Neural progenitor cell (in vitro differentiated cells): ENCODE data around the gene ALPK1.

ENCODE experiments used
- EZH2phosphoT487 ChIP-seq: fragments of 200-600 bp; sonication (generic); IDR thresholded peaks from 2 replicates; pipeline ENCODE4 v1.6.1; 2017; ENCODE audit warnings: antibody characterized with exemption
- TF ChIP-seq, protein P1 (sequence below): fragments of 200-600 bp; sonication (generic); IDR thresholded peaks from 2 replicates; pipeline ENCODE4 v1.5.1; 2017; ENCODE audit warnings: antibody characterized with exemption, mild to moderate bottlenecking

DNA sequence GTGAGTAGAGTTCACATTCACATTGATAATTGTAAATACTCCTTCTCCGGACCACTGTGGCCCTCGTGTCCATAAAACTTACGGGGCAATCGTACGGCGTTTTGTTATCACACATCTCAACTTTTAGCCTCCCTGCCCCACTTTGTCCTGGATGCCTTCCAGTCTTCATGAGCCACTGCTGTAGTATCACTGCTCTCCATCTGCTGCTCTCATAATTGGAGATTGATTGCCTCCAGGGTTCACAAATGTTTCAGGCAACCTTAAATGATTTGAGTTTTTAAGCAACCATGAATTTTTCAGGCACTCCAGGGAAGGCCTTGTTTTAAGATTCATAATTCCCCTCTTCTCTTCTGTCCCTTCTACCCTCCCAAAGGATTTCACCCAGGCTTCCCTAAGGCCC is 28.4 kb downstream of the ALPK1 start:
- TF ChIP-seq, protein P1, sequence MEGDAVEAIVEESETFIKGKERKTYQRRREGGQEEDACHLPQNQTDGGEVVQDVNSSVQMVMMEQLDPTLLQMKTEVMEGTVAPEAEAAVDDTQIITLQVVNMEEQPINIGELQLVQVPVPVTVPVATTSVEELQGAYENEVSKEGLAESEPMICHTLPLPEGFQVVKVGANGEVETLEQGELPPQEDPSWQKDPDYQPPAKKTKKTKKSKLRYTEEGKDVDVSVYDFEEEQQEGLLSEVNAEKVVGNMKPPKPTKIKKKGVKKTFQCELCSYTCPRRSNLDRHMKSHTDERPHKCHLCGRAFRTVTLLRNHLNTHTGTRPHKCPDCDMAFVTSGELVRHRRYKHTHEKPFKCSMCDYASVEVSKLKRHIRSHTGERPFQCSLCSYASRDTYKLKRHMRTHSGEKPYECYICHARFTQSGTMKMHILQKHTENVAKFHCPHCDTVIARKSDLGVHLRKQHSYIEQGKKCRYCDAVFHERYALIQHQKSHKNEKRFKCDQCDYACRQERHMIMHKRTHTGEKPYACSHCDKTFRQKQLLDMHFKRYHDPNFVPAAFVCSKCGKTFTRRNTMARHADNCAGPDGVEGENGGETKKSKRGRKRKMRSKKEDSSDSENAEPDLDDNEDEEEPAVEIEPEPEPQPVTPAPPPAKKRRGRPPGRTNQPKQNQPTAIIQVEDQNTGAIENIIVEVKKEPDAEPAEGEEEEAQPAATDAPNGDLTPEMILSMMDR, result no peak
- no peak for TF ChIP-seq EZH2phosphoT487
